Sigmoid colon (tissue), 3 donors: ENCODE data around the gene BOLL.
"Not testable (repeated sequence)": the region's sequence is repeated elsewhere in the genome, so short reads cannot be mapped to it uniquely, and the experiment has no call there.

Source experiments
- CTCF ChIP-seq, 4 experiments: fragments of 450-650 bp in 3 of 4; fragments of 200-600 bp in 1 of 4; IDR thresholded peaks; one replicate each; pipeline ENCODE4 v1.5.1; 2016 to 2019; ENCODE audit warnings: antibody characterized with exemption in 4 of 4, mild to moderate bottlenecking in 3 of 4, moderate library complexity in 2 of 4
- POLR2A ChIP-seq, 2 donors: fragments of 450-650 bp; IDR thresholded peaks; one replicate each; pipeline ENCODE4 v1.6.1; 2016; ENCODE audit warnings: antibody characterized with exemption in 2 of 2, mild to moderate bottlenecking in 2 of 2, moderate library complexity in 2 of 2

GRCh38 chr2:197834771-197835170 lies 49.7 kb upstream of the BOLL start:
- not testable (repeated sequence) for TF ChIP-seq CTCF, POLR2A (IDR thresholded peaks at IDR 0.05)
